Effector memory CD8-positive, alpha-beta T cell (primary cell): ENCODE data around the gene PSMD4.
"Not testable (repeated sequence)": the region's sequence is repeated elsewhere in the genome, so short reads cannot be mapped to it uniquely, and the experiment has no call there.

Experiments used
- ATAC-seq: fragments of 150-1000 bp; cut with Tn5 transposase; replicated peaks from 2 replicates; pipeline ENCODE4 v1.10.0; 2021; ENCODE audit warnings: mild to moderate bottlenecking, moderate library complexity
- DNase-seq, 3 experiments: peaks; one replicate each; pipeline ENCODE4 v3.0.0; 2021
- H3K27ac Mint-ChIP-seq, 2 donors: one replicate each; pipeline ENCODE4 v1.8.0; 2022; ENCODE audit warnings: mild to moderate bottlenecking in 2 of 2, mixed read lengths in 2 of 2, moderate library complexity in 2 of 2
- H3K27me3 Mint-ChIP-seq, 2 donors: one replicate each; pipeline ENCODE4 v1.8.0; 2022; ENCODE audit warnings: mixed read lengths in 2 of 2
- H3K36me3 Mint-ChIP-seq: one replicate; pipeline ENCODE4 v1.8.0; 2022; ENCODE audit warnings: mild to moderate bottlenecking, moderate library complexity, mixed read lengths; ENCODE audit not compliant: insufficient read depth
- H3K4me1 Mint-ChIP-seq, 2 donors: one replicate each; pipeline ENCODE4 v1.8.0; 2022; ENCODE audit warnings: low read depth in 2 of 2, mixed read lengths in 2 of 2
- H3K4me3 Mint-ChIP-seq, 2 donors: one replicate each; pipeline ENCODE4 v1.8.0; 2022; ENCODE audit warnings: mild to moderate bottlenecking in 2 of 2, mixed read lengths in 2 of 2, moderate library complexity in 2 of 2
- H3K9me3 Mint-ChIP-seq, 2 donors: one replicate each; pipeline ENCODE4 v1.8.0; 2022; ENCODE audit warnings: mixed read lengths in 2 of 2
- total RNA-seq, 9 experiments: gene quantifications; one replicate each; lab custom pipeline; 2026; lab: John Stamatoyannopoulos, UW

Gene PSMD4
- 58.2 to 256 (median 118) reads per million in 9 experiments for total RNA-seq

- DNase-seq (peak; percentile 89 to 90 (median 90)), ATAC-seq (peak; percentile 96)
- Mint-ChIP-seq H3K36me3 (peaks cover 11% of the 10 kb centered on the region), H3K27ac (peak within 1 kb of the TSS; percentile 91 to 93), H3K9me3 (no peaks in the 10 kb centered on the region), H3K4me1 (peaks cover 24 to 27% of the 10 kb centered on the region in 2 donors), H3K4me3 (peak within 1 kb of the TSS; percentile 84 to 89), H3K27me3 (no peaks in the 10 kb centered on the region)
Measured at GRCh38 chr1:151254217-151255213, at the start of gene PSMD4. PSMD4 (plus strand) TSS chr1:151254734; CDS start chr1:151254783, 49 bp downstream.

GRCh38 chr1:151205381-151205965 lies 49.1 kb upstream of the PSMD4 start:
- not testable (repeated sequence) for H3K9me3 Mint-ChIP-seq, H3K27me3 Mint-ChIP-seq, H3K4me3 Mint-ChIP-seq, ATAC-seq, H3K27ac Mint-ChIP-seq, DNase-seq
- peaks cover 50% of the 10 kb centered on the region for H3K36me3 Mint-ChIP-seq
- peaks cover 5 to 12% of the 10 kb centered on the region in 2 donors for H3K4me1 Mint-ChIP-seq

GRCh38 chr1:151210830-151211229 lies 43.7 kb upstream of the PSMD4 start:
- Mint-ChIP-seq H3K4me3 (no peak overlapping the region), H3K27ac (peak overlapping the region in 1 of 2 donors; percentile 79), H3K27me3 (no peaks in the 10 kb centered on the region), H3K36me3 (peaks cover 55% of the 10 kb centered on the region), H3K4me1 (peaks cover 12 to 15% of the 10 kb centered on the region in 2 donors), H3K9me3 (no peaks in the 10 kb centered on the region)
- ATAC-seq, result no peak
- no peak for DNase-seq

GRCh38 chr1:151211972-151212705 lies 42.4 kb upstream of the PSMD4 start:
- H3K4me1 Mint-ChIP-seq, result peaks cover 12 to 21% of the 10 kb centered on the region in 2 donors
- peak overlapping the region in 1 of 2 donors; percentile 14 for H3K4me3 Mint-ChIP-seq
- H3K9me3 Mint-ChIP-seq, result no peaks in the 10 kb centered on the region
- DNase-seq, result no peak
- H3K36me3 Mint-ChIP-seq, result peaks cover 50% of the 10 kb centered on the region
- H3K27ac Mint-ChIP-seq, result peak overlapping the region; percentile 79 to 87
- H3K27me3 Mint-ChIP-seq, result no peaks in the 10 kb centered on the region
- no peak for ATAC-seq

- Mint-ChIP-seq H3K36me3 (peaks cover 46% of the 10 kb centered on the region), H3K27ac (peak overlapping the region in 1 of 2 donors; percentile 51), H3K27me3 (no peaks in the 10 kb centered on the region), H3K4me1 (peaks cover 12 to 30% of the 10 kb centered on the region in 2 donors), H3K4me3 (no peak overlapping the region), H3K9me3 (no peaks in the 10 kb centered on the region)
- DNase-seq, result no peak
- ATAC-seq, result no peak
Measured at GRCh38 chr1:151213560-151213959, 41.0 kb upstream of the PSMD4 start.

- Mint-ChIP-seq H3K36me3 (peaks cover 26% of the 10 kb centered on the region), H3K27me3 (no peaks in the 10 kb centered on the region), H3K27ac (no peak overlapping the region), H3K4me3 (no peak overlapping the region), H3K4me1 (peaks cover 3 to 15% of the 10 kb centered on the region in 2 donors), H3K9me3 (no peaks in the 10 kb centered on the region)
- DNase-seq, result no peak
- no peak for ATAC-seq
Measured at GRCh38 chr1:151221616-151222015, 32.9 kb upstream of the PSMD4 start.

GRCh38 chr1:151222130-151222529 lies 32.4 kb upstream of the PSMD4 start:
- Mint-ChIP-seq H3K27ac (no peak overlapping the region), H3K4me1 (peaks cover 3 to 13% of the 10 kb centered on the region in 2 donors), H3K27me3 (no peaks in the 10 kb centered on the region), H3K4me3 (no peak overlapping the region), H3K9me3 (no peaks in the 10 kb centered on the region), H3K36me3 (peaks cover 29% of the 10 kb centered on the region)
- DNase-seq (no peak), ATAC-seq (no peak)

- Mint-ChIP-seq H3K36me3 (peaks cover 89% of the 10 kb centered on the region), H3K27me3 (no peaks in the 10 kb centered on the region)
- DNase-seq, result no peak
Measured at GRCh38 chr1:151235235-151235634, 19.3 kb upstream of the PSMD4 start.

GRCh38 chr1:151237678-151238466 lies 16.7 kb upstream of the PSMD4 start:
- Mint-ChIP-seq H3K36me3 (peaks cover 99% of the 10 kb centered on the region), H3K4me1 (no peaks in the 10 kb centered on the region), H3K9me3 (no peaks in the 10 kb centered on the region), H3K27ac (peak overlapping the region in 1 of 2 donors; percentile 32), H3K27me3 (no peaks in the 10 kb centered on the region), H3K4me3 (no peak overlapping the region)
- ATAC-seq (no peak), DNase-seq (no peak)

More at GRCh38 chr1:151235235-151235634, 19.3 kb upstream of the PSMD4 start:
- Mint-ChIP-seq H3K4me1 (no peaks in the 10 kb centered on the region), H3K27ac (peak overlapping the region; percentile 12 to 65), H3K9me3 (no peaks in the 10 kb centered on the region), H3K4me3 (no peak overlapping the region)
- ATAC-seq, result no peak

GRCh38 chr1:151238467-151238739 lies 16.1 kb upstream of the PSMD4 start:
- Mint-ChIP-seq H3K9me3 (no peaks in the 10 kb centered on the region), H3K27me3 (no peaks in the 10 kb centered on the region), H3K36me3 (peaks cover 99% of the 10 kb centered on the region), H3K27ac (peak overlapping the region in 1 of 2 donors; percentile 32), H3K4me3 (no peak overlapping the region), H3K4me1 (no peaks in the 10 kb centered on the region)
- ATAC-seq (no peak), DNase-seq (no peak)

- Mint-ChIP-seq H3K36me3 (peaks cover 89% of the 10 kb centered on the region), H3K27me3 (no peaks in the 10 kb centered on the region)
Measured at GRCh38 chr1:151242442-151242841, 12.1 kb upstream of the PSMD4 start.

GRCh38 chr1:151243683-151244216 lies 10.8 kb upstream of the PSMD4 start:
- H3K9me3 Mint-ChIP-seq, result no peaks in the 10 kb centered on the region
- peak overlapping the region in 1 of 2 donors; percentile 46 for H3K27ac Mint-ChIP-seq

More at GRCh38 chr1:151242442-151242841, 12.1 kb upstream of the PSMD4 start:
- Mint-ChIP-seq H3K4me3 (no peak overlapping the region), H3K27ac (peak overlapping the region in 1 of 2 donors; percentile 46), H3K4me1 (no peaks in the 10 kb centered on the region), H3K9me3 (no peaks in the 10 kb centered on the region)
- no peak for DNase-seq
- no peak for ATAC-seq

More at GRCh38 chr1:151243683-151244216, 10.8 kb upstream of the PSMD4 start:
- Mint-ChIP-seq H3K27me3 (no peaks in the 10 kb centered on the region), H3K36me3 (peaks cover 89% of the 10 kb centered on the region), H3K4me3 (no peak overlapping the region), H3K4me1 (no peaks in the 10 kb centered on the region)
- DNase-seq, result no peak
- ATAC-seq, result no peak
